OCI-LY1 (cell line): ENCODE results near the gene ZER1.

Experiments
- H2AFZ ChIP-seq: fragments of 200-600 bp; sonication (generic), shearing (Covaris generic); 2 replicates; pipeline ENCODE4 v1.6.0; 2014; ENCODE audit warnings: antibody characterized with exemption, mild to moderate bottlenecking, low read length
- H3F3A ChIP-seq: fragments of 200-600 bp; sonication (generic), shearing (Covaris generic); 2 replicates; pipeline ENCODE4 v1.6.0; 2014; ENCODE audit warnings: mild to moderate bottlenecking, antibody characterized with exemption, low read length, moderate library complexity; ENCODE audit not compliant: insufficient read depth
- H3K27ac ChIP-seq: fragments of 200-600 bp; sonication (generic); 2 replicates; pipeline ENCODE4 v1.5.1; 2014; ENCODE audit warnings: low read length, mixed run types, mild to moderate bottlenecking, low read depth; ENCODE audit not compliant: poor library complexity, severe bottlenecking
- H3K27me3 ChIP-seq: fragments of 200-600 bp; sonication (generic); 2 replicates; pipeline ENCODE4 v1.6.0; 2014; ENCODE audit warnings: antibody characterized with exemption, mild to moderate bottlenecking, low read length, moderate library complexity; ENCODE audit not compliant: insufficient read depth
- H3K36me3 ChIP-seq: fragments of 200-600 bp; sonication (generic); 2 replicates; pipeline ENCODE4 v1.6.1; 2014; ENCODE audit warnings: mild to moderate bottlenecking, antibody characterized with exemption, low read length, moderate library complexity, mixed read lengths; ENCODE audit not compliant: insufficient read depth
- H3K4me1 ChIP-seq: fragments of 200-600 bp; sonication (generic); 2 replicates; pipeline ENCODE4 v1.5.1; 2014; ENCODE audit warnings: mild to moderate bottlenecking, low read length, moderate library complexity; ENCODE audit not compliant: insufficient read depth, severe bottlenecking
- H3K4me2 ChIP-seq: fragments of 200-600 bp; sonication (generic), shearing (Covaris generic); 2 replicates; pipeline ENCODE4 v1.6.1; 2014; ENCODE audit warnings: low read length
- H3K4me3 ChIP-seq: fragments of 200-600 bp; sonication (generic); 2 replicates; pipeline ENCODE4 v1.5.1; 2014; ENCODE audit warnings: low read length, low read depth, mild to moderate bottlenecking, mixed read lengths; ENCODE audit not compliant: poor library complexity, severe bottlenecking
- H3K79me2 ChIP-seq: fragments of 200-600 bp; shearing (Covaris generic); 2 replicates; pipeline ENCODE4 v1.6.1; 2016; ENCODE audit warnings: mixed run types, low read length, mixed read lengths; ENCODE audit not compliant: insufficient read depth
- H3K9ac ChIP-seq: fragments of 200-600 bp; sonication (generic), shearing (Covaris generic); 2 replicates; pipeline ENCODE4 v1.6.1; 2014; ENCODE audit warnings: mild to moderate bottlenecking, low read length, mixed read lengths
- H3K9me2 ChIP-seq: fragments of 200-600 bp; sonication (generic), shearing (Covaris generic); 2 replicates; pipeline ENCODE4 v1.6.1; 2014; ENCODE audit warnings: low read depth, mild to moderate bottlenecking, low read length, mixed read lengths
- H3K9me3 ChIP-seq: fragments of 200-600 bp; shearing (Covaris generic); 2 replicates; pipeline ENCODE4 v1.6.1; 2014; ENCODE audit warnings: low read length, mixed read lengths
- H4K20me1 ChIP-seq: fragments of 200-600 bp; sonication (generic), shearing (Covaris generic); 2 replicates; pipeline ENCODE4 v1.6.0; 2016; ENCODE audit warnings: mild to moderate bottlenecking, low read length; ENCODE audit not compliant: insufficient read depth
- CTCF ChIP-seq: fragments of 200-600 bp; sonication (generic), shearing (Covaris generic); IDR thresholded peaks from 2 replicates; pipeline ENCODE4 v1.5.1; 2017; ENCODE audit warnings: mild to moderate bottlenecking, antibody characterized with exemption, low read length, moderate library complexity, mixed read lengths
- EZH2 ChIP-seq: fragments of 200-600 bp; sonication (generic), shearing (Covaris generic); IDR thresholded peaks from 2 replicates; pipeline ENCODE4 v1.8.0; 2017; ENCODE audit warnings: borderline replicate concordance, mixed run types, mild to moderate bottlenecking, antibody characterized with exemption, low read length, moderate library complexity, mixed read lengths

ZER1 gene

GRCh38 chr9:128807827-128808226 is 36.1 kb upstream of the ZER1 start:
- H3K79me2 ChIP-seq = no peaks in the 10 kb centered on the region
- H3K9me3 ChIP-seq = no peaks in the 10 kb centered on the region
- H3K9me2 ChIP-seq = no peaks in the 10 kb centered on the region
- no peaks in the 10 kb centered on the region for H4K20me1 ChIP-seq
- H3K4me1 ChIP-seq = no peaks in the 10 kb centered on the region
- no peak overlapping the region for H3K27ac ChIP-seq
- TF ChIP-seq EZH2 (no peak), CTCF (no peak)
- H3K27me3 ChIP-seq = no peaks in the 10 kb centered on the region
- H3F3A ChIP-seq = peaks cover 3% of the 10 kb centered on the region; the same call in 1 of the 2 replicates
- peaks cover 38% of the 10 kb centered on the region for H3K36me3 ChIP-seq
- no peak overlapping the region for H2AFZ ChIP-seq
- H3K4me2 ChIP-seq = no peak overlapping the region
- no peak overlapping the region for H3K4me3 ChIP-seq
- H3K9ac ChIP-seq = no peak overlapping the region

GRCh38 chr9:128805661-128806060 is 33.9 kb upstream of the ZER1 start:
- H3K36me3 ChIP-seq = peaks cover 52% of the 10 kb centered on the region
- no peaks in the 10 kb centered on the region for H4K20me1 ChIP-seq

GRCh38 chr9:128802482-128802881 is 30.8 kb upstream of the ZER1 start:
- Histone ChIP-seq H3K4me2 (no peak overlapping the region), H3K9me2 (no peaks in the 10 kb centered on the region), H2AFZ (no peak overlapping the region), H3K9ac (no peak overlapping the region), H4K20me1 (no peaks in the 10 kb centered on the region), H3K27me3 (no peaks in the 10 kb centered on the region), H3K9me3 (no peaks in the 10 kb centered on the region), H3K4me1 (no peaks in the 10 kb centered on the region), H3K27ac (no peak overlapping the region), H3K36me3 (peaks cover 71% of the 10 kb centered on the region), H3K79me2 (no peaks in the 10 kb centered on the region), H3K4me3 (no peak overlapping the region), H3F3A (no peaks in the 10 kb centered on the region)
- no peak for TF ChIP-seq CTCF
- TF ChIP-seq EZH2 = no peak

More at GRCh38 chr9:128805661-128806060, 33.9 kb upstream of the ZER1 start:
- TF ChIP-seq EZH2 (no peak), CTCF (no peak)
- Histone ChIP-seq H3K9ac (no peak overlapping the region), H3K4me2 (no peak overlapping the region), H3F3A (no peaks in the 10 kb centered on the region; the same call in 1 of the 2 replicates), H2AFZ (no peak overlapping the region), H3K79me2 (no peaks in the 10 kb centered on the region), H3K9me2 (no peaks in the 10 kb centered on the region), H3K27me3 (no peaks in the 10 kb centered on the region), H3K9me3 (no peaks in the 10 kb centered on the region), H3K27ac (no peak overlapping the region), H3K4me1 (no peaks in the 10 kb centered on the region), H3K4me3 (no peak overlapping the region)
